ENCODE results near the gene C1orf174.
A peak's percentile ranks its signal among the peaks of the same experiment; 100 is the strongest.

The C1orf174 gene

DNA sequence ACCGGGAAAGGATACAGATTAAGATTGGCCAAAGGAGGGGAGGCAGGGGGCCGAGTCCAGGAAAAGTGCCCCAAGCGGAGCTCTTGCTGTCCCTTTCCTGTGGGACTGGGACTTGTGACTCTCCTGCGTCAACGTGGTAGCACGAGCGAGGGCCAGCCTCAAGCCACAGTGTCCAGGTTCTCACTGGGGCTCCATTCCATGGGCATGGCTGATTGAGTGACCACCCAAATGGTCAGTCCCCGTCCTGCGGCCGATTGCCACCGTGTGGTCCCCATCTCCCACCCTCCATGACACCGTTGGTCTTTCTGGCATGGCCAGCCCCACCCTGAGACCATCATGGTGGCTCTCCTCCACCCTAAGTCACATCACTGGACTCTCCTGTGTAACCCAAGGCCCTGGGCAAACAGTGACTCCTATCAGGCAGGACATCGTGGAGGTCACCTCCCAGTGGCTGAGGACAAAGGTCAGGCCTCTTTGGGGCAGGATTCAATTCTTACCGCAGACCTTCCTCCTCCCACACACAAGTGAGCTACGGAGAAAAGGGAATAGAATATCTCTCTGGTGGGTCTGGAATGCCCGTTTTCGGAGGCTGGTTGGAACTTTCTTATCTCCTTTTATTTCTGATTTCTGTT, 8.9 kb upstream of the C1orf174 start:
- FAIRE-seq = no peak

DNA sequence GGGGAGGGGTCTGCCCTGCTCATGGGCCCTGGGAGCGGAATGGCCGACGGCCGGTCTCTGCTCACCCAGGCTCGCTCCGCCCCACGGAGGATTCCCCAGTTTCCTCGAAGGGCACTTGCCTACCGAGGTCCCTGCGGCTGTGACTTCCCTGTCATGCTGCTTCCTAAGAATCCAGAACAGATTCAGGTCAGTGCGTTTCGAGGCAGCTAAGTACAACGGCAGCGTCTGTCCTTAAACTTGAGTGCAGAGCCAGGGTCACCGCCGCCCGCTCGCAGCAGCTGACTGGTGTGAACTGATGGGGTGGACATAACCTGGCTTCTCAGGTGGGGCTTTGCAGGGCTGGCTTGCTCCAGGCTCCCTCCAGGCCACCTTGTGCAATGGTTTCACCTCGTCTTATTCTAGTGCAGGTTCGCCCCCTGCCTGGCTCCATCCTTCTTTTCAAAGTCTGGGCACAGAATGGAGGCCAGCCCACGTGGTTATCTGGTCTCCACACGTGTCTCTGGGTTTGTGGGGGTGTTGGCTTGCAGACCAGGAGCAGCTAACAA, 7.6 kb upstream of the C1orf174 start:
- no peak for FAIRE-seq

DNA sequence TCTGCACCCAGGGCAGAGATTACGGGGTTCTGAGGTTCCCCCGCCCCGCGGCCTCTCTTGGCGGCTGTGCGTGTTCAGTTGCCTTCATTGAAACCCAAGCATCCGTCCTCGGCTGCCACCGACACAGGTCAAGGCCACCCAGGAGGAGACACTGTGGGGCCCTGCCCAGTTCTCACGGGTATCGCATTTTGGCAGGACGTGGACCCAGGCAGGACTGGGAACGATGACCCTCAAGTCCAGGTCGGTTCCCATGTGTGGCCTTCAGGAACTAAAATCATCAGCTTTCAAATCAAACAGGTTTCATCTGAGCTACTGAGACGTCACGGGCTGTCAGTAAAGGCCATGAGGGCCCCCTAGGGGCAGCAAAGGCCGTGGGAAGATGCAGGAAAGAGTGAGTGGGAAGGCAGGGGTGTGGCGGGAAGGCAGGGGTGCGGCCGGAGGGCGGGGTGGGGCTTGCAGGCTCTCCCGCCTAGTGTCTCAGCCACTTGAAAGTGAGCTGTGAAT, 7.0 kb upstream of the C1orf174 start:
- FAIRE-seq = no peak

DNA sequence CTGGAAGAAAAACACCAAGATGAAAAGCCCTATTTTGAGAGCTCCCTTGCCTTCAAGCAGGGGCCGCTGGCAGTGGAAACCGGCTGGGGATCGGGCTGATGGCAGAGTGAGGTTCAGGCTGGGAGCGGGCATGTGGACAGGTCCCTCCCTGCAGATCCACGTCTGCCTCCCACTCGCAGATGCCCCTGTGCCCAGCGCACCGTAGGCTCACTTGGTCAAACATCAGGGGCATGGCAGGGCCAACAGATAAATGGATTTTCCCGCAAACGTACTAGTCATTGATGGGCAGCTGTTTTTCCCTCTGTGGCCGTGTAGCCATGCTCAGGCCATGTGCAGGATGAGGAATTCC, 6.6 kb upstream of the C1orf174 start:
- FAIRE-seq = no peak

DNA sequence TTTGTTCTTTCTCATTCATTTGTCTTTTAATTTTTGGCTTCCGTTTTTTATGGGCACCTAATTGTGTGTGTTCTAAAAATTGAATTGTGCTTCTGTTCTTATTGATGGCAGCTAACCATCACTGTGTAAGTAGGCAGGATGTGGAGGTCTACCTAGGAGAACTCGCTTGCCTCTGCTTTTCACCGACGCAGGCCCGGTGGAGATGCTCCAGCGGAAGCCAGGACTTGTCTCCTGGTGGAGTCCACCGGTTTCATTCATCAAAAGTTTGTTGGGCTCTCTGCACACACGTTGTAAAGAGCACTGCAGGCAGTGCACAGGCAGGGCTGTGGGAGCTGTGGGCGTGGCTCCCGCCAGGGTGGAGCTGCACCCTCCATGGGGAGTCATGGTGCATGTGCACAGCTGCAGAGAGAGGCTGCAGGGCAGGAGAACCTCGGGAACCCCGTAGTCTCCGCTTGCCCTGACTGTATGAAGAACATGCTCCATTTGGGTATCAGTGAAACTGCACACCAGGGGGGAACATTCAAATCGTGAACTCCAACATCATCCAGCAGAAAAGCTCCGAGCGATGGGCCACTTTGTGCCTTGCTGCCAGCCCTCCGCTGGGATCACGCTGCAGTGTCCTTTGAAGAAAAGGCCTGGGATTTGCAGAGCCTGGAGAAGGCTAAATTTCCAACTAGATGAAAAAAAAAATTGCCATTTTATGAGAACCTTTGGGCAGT, 6.0 kb upstream of the C1orf174 start:
- FAIRE-seq = no peak

DNA sequence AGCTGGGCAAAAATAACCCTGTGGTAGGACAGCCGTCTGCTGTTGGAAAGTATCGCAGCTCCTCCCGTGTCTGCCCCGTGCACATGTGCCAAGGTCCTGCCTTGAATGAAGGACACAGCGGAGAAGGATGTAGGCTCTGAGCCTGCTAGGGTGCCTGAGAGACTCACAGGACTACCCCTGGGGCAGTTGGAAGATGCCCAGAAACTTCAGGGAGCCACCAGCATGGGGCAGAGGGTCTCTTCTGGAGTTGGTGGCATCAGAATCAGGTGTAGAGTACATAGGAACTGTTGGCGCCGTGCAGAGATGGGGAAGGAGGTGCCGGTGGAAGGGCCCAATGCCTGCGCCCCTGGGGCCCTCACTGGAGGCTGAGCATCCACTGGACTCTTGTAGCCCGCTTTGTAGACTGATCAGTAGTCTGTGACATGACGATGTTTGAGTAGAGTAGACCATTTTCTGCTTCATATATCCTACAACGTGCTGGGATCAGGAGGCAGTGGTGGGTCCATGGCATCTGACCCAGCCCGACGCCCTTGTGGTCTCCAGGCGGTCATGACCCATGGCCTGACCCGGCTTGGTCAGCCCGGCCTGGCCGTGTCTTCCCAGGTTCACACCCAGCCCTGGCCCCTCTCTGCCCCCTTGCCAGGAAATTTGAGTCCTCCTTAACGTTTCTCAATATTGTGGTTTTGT, 5.3 kb upstream of the C1orf174 start:
- no peak for FAIRE-seq

DNA sequence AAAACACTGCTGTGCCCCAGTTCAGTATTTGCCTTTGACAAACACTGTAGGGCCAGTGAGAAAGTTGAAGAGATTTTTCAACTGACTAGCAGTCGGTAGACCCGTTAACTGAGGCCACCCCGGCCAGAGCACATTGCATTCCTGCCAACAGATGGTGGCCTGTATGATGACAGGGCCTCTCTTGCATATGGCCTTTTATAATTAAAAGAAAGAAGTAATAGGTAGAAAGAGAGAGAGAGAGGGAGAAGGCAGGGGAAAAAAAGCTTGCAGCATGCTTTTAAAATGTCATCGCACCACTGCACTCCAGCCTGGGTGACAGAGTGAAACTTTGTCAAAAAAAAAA, 4.7 kb upstream of the C1orf174 start:
- FAIRE-seq = no peak

DNA sequence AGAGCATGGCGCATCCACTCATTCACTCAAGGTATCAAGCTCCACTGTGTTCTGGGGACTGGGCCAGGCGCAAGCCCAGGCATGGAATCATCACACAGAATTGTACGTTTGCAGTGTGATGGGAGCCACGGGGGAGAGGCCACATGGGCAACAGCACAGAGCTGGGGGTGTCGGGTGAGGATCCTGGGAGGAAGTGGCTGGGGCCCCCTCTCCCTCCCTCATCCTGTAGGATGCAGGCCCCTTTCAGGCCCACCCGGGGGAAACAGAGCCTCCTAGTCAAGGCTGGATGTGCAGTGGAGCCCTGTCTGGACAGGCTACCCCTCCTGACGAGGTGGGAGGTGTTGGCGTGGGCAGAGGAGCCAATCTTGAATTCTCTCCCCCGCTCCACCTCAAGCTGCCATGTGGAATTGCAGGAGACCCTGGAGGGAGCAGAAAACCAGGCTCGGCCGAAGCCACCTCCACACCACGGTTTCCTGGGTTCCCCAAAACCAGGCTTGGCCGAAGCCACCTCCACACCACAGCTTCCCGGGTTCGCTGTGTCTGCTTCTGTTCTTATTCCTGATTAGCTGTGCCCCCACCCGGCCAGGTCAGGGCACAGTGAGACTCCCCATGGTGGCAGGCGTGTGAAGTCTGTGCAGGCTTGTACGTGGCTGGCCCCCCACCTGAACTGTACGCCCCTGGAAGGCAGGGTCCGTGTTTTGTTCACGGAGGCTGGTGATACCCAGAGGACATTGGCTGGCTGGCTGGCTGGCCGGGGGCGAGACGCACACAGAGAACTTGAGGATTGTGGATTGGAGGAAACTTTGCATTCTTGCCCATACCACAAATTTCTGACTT, 4.2 kb upstream of the C1orf174 start:
- no peak for FAIRE-seq

DNA sequence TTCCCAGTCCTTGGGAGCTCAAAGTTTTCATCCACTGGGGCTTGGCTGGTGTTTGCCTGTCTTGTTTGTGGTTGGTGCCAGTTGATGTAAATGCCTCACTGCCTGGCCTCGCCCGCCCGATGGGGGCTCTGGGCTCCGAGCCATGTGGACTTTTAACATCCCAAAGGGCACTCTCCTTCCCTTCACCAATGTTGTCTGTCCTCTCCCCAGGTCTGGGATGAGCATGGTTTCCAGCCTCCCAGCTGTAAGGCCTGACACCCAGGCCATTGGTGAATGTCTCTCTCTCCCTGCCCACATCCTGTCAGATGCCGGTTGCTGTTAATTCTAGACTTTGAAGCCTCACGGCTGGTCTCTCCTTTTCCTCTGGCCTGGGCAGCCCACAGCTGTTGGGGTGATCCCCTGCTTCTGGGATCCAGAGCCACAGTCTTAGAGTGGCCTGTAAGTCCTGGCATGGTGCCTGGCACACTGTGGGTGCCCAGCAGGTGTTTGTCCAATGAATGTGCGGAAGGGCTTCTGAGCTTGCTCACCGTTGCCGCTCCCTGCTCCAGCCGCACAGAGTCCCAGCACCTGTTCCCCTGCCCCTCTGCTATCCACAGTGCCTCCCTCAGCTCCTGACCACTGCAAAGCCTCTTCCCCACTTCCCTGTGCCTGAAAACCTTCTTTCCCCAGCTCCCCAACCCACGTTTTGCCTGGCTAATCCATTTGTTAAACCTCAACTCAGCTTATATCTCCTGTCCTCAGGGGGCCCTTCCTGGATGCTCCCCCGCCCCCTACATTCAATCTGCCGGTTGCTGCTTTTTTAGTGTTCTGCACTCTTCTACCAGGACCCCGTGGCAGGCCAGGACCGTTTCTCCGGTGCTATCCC, 3.3 kb upstream of the C1orf174 start:
- no peak for FAIRE-seq

DNA sequence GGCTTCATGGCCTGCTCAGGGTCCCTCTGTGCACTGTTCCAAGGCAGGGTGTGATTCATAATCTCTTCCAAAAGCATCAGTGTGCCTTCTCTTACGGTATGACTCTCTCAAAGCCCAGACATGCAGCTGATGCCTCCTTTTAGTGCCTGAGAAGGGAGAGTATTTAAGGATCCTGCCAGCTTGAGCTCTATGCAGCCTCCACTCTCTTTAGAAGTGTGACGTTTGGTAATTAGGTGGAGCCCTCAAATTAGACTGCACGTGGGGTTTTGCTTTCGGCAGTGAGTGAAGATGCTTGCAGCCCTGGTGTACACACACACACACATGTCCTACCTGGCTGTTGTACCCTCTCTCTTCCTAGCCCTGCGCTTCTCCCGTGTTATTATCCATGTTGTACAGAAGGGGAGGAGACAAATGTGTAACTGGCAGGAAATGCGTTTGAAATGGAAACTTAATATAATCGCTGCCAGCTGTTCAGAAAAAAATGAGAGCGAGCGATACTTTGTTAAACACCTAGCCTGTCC, 2.6 kb upstream of the C1orf174 start:
- no peak for FAIRE-seq

DNA sequence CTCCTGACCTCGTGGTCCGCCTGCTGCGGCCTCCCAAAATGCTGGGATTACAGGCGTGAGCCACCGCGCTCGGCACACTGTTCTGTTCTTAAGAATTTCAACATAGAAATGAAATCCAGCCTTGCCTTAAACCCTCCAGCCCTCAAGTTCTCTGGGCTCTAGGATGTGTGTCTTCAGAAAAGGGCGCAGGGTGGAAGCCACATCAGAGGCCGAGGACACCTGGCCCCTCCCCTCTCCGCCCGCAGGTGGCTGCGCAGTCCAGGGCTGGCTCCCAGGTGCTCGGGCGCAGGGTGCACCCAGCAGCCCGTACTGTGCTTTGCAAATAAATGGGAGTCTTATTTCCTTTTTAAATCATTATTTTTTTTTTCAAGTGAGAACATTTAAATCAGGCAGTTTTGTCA, 2.0 kb upstream of the C1orf174 start:
- no peak for FAIRE-seq

DNA sequence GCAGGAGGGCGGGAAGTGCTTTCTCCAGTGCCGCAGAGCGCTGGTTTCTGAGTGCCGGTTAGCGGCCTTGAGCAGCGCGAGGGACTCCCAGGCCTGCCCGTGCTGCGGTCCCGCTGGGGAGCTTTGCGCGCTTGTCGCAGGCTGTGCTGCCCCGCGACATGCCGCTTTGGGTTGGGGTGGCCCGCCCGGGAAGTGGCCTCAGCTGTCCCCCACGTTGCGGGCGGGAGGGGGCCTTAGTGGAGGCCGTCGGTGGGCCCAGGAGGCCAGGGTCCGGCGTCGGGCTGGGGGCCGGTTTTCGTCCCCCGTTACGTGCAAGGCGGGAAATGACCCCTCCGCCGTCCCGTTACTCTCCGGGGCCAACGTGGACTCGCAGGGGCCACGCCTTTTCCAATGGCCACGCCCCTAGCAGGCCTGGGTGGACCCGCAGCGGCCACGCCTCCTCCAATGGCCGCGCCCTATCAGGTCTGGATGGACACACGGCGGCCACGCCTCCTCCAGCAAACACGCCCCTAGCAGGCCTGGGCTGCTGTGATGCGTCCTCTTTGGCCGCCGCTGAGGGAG, 977 bp upstream of the C1orf174 start:
- FAIRE-seq = peak; percentile 71

DNA sequence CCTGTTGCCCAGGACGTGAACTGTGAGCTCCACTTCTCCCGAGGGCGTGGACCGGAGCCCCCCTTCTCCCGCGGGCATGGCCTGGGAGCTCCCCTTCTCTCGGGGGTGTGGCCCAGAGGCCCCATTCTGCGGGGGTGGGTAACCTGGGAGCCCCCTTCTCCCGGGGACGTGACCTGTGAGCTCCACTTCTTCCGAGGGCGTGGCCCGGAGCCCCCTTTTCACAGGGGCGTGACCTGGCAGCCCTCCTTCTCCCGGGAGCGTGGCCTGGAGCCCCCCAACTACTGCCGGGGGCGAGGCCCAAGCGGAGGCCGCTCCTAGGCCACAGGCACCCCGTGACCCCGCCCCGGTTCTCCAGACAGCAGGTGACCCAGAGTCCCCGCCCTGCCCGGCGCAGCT, 320 bp downstream of the C1orf174 start:
- FAIRE-seq = no peak

DNA sequence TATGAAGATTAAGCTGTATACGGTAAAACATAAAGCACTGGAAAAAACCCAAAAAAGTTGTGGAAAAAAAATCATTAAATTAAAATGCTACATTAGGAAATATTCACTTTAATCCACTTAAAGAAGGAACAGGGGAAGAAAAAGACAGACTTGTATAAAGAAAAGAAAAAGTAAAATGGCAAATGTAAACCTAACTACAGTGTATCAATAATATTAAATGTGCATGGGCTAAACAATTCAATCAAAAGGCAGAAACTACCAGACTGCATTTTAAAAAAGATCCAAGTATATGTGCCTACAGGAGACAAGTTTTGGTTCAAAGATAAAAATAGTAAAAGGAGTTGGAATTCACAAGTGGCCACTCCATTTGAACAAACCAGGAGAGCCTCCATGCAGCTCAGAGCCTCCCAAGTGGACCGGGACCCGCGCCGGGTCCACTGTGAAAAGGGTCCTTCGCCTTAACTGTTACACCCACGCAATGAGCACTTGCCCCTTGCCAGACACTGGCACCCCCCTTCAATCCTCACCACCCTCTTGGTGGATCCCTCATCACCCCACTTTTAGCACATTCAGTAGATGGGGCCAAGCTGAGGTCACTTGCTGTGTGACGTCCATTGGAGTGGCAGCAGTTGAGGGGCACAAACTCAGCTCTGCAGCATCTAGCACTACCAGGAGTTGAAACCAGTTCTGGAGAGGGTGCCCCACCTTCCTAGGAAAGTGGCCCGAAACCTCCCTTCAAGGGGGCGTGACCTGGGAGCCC, 898 bp downstream of the C1orf174 start:
- no peak for FAIRE-seq

DNA sequence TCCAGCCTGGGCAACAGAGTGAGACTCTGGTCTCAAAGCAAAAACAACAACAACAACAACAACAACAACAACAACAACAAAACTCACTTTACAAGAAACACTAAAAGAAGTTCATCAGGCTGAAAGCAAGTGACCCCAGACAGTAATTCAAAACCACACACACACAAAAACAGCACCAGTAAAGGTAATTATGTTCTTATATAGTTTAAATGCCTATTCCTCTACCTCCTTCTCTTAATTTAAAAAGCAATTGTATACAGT, 1.7 kb downstream of the C1orf174 start:
- no peak for FAIRE-seq

DNA sequence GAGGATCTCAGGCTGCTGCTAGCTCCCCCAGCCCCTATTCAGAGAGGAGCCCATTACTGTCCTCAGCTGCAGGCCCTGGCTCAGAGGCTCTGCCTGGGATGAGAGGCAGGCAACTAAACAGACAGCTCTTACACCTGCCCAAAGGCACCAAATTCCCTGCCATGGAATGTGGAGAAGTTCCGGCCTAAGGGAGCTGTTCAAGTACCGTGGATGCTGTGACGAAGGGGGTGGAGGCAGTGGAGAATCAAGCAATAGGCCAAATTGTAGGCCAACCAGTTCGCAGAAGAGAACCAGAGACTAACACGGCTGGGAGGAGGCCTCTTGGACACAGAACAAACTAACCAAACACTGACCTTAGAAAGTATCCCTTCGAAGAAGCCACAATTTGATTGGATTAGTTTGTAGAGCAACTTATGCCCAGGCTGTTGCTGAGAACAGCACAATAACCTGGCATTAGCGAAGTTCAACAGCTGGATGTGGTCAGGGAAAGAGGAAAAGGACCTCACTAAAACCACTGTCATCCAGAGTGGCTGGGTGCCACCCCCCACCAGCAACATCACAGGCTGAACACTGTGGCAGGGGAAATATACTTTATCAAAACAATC, 3.6 kb downstream of the C1orf174 start:
- no peak for FAIRE-seq

DNA sequence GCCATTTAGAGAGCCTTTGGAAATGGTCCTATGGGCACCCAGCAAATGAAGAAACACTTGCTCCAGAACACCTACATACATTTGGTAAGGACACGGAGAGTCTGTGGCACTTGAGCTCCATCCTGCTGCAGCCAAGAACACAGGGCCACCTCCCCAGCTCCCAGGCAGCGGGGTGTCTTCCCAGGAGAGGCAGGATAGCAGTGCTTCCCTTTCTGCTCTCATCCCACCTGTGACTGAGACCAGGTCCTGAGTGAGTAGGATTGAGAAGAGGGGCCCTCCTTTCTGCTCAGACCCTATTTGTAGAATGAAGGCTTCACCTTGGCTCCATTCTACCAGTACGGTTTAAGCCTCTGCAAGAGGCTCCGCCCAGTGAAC, 4.1 kb downstream of the C1orf174 start:
- FAIRE-seq = no peak

DNA sequence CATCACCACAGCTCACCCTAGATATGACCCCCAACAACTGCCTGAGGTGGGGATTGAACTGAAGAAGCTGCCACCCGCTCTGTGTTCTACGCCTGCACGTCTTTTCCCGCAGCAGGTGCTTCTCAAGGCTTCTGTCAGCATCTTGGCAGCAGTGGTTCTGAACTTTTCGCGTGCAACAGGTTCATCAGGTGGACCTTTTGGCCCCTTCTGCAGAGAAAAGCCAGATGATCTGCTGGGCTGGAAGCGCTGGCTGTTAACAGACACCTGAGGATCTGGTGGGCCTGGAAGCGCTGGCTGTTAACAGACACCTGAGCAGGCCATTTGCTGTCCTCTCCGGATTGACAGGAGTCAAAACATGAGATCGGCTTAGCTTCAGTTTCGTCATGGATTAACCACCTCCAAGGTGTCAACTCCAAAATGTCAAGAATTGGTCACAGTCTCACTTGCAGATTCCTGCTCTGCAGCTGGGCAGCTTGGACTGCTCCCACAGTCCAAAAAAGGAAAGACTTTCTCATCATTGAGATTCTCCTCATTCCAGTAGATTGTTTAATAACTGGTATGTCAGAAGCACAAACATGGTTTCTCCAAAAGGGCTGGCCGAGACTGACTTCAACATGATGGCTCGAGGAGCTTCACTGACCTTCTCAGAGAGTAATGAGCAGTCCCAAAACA, 4.7 kb downstream of the C1orf174 start:
- no peak for FAIRE-seq

DNA sequence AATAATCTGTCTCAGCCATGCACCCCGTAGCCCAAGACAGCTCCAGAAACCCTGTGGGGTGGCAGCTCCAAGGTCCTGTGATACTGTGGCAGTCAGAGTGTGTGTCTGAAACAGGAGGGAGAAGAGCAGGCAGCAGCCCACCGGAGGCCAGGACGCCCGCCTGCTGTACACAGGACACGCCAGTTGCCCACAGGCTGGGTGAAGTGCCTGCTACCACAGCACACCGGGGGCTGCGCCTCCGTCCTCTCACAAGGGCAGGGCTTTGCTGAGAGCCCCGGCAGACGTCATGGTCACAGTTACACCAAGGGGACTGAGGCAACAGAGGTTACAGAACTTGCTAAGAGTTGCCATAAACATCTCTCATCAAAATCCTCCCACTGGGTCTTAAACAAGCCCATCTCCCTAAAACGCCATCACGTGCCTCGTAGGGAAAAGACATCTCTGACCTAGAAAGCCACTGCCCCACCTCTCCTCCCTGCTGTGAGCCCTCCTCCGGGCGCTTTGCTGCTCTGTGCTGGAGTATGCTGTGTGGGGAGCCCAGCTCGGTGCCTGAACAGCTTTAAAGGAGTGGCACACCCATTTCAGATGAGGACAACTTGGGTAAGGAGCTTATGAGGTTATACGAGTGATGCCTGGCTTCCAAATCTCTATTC, 5.3 kb downstream of the C1orf174 start:
- no peak for FAIRE-seq

Measured in colon (tissue), 2 donors.